Loucy (cell line): ENCODE results near the gene PLA2G15.

Experiments used
- CTCF ChIP-seq: fragments of 200-600 bp; sonication (generic); conservative IDR thresholded peaks from 2 replicates; pipeline ENCODE4 v1.5.1; 2014; ENCODE audit warnings: mild to moderate bottlenecking, antibody characterized with exemption, low read length
- EZH2phosphoT487 ChIP-seq: fragments of 200-600 bp; IDR thresholded peaks from 2 replicates; pipeline ENCODE4 v1.6.1; 2018; ENCODE audit warnings: antibody characterized with exemption, mild to moderate bottlenecking, moderate library complexity, borderline replicate concordance

- no peak for TF ChIP-seq CTCF
- no peak for TF ChIP-seq EZH2phosphoT487
Measured at GRCh38 chr16:68253721-68254120, 8.5 kb downstream of the PLA2G15 start.
